ENCODE data around the gene SAC3D1. TPM values are rescaled to one million over a fixed set of nuclear protein-coding genes. Genes with fewer than 3 reads are reported as not detected.
"Not testable (repeated sequence)": the region's sequence is repeated elsewhere in the genome, so short reads cannot be mapped to it uniquely, and the experiment has no call there.

The SAC3D1 gene
- total RNA-seq, 1 experiment from 2014 or later: 8.6 TPM

GRCh38 chr11:65021509-65021908 is 19.5 kb upstream of the SAC3D1 start:
- DNase-seq (ENCODE audit: extremely low read depth, low read depth): no peak

GRCh38 chr11:65023502-65023901 is 17.5 kb upstream of the SAC3D1 start:
- DNase-seq (ENCODE audit: extremely low read depth, low read depth): not testable (repeated sequence)

- DNase-seq (ENCODE audit: extremely low read depth, low read depth): no peak
These were observed 14.2 kb upstream of the SAC3D1 start for GRCh38 chr11:65026810-65027209.

GRCh38 chr11:65027213-65028067 is 13.6 kb upstream of the SAC3D1 start, which contains the start of gene SNX15:
SNX15 (plus strand) TSS chr11:65027439; CDS start chr11:65027538, 99 bp downstream.
- peak; percentile 91 for DNase-seq (ENCODE audit: extremely low read depth, low read depth)

GRCh38 chr11:65032216-65032615 is 8.8 kb upstream of the SAC3D1 start:
- DNase-seq (ENCODE audit: extremely low read depth, low read depth): no peak

GRCh38 chr11:65034423-65034822 is 6.6 kb upstream of the SAC3D1 start:
- DNase-seq (ENCODE audit: extremely low read depth, low read depth): no peak

- DNase-seq (ENCODE audit: extremely low read depth, low read depth): no peak
These were observed 5.4 kb upstream of the SAC3D1 start for GRCh38 chr11:65035579-65035978.

GRCh38 chr11:65036931-65037330 is 4.1 kb upstream of the SAC3D1 start:
- no peak for DNase-seq (ENCODE audit: extremely low read depth, low read depth)

GRCh38 chr11:65040520-65040846 is 527 bp upstream of the SAC3D1 start:
- no peak for DNase-seq (ENCODE audit: extremely low read depth, low read depth)

- no peak for DNase-seq (ENCODE audit: extremely low read depth, low read depth)
These were observed 1.9 kb downstream of the SAC3D1 start for GRCh38 chr11:65042891-65043290.

- DNase-seq (ENCODE audit: extremely low read depth, low read depth): no peak
These were observed 3.0 kb downstream of the SAC3D1 start for GRCh38 chr11:65043881-65044501.

GRCh38 chr11:65045061-65045460 is 4.1 kb downstream of the SAC3D1 start:
- no peak for DNase-seq (ENCODE audit: extremely low read depth, low read depth)

GRCh38 chr11:65045728-65046127 is 4.7 kb downstream of the SAC3D1 start:
- no peak for DNase-seq (ENCODE audit: extremely low read depth, low read depth)

GRCh38 chr11:65047581-65048422 is 6.8 kb downstream of the SAC3D1 start:
- no peak for DNase-seq (ENCODE audit: extremely low read depth, low read depth)

- DNase-seq (ENCODE audit: extremely low read depth, low read depth): no peak
These were observed 10.4 kb downstream of the SAC3D1 start for GRCh38 chr11:65051398-65051858.

GRCh38 chr11:65053827-65054508 is 13.0 kb downstream of the SAC3D1 start:
- DNase-seq (ENCODE audit: extremely low read depth, low read depth): no peak

- no peak for DNase-seq (ENCODE audit: extremely low read depth, low read depth)
These were observed 14.5 kb downstream of the SAC3D1 start for GRCh38 chr11:65055538-65055937.

GRCh38 chr11:65056999-65057398 is 16.0 kb downstream of the SAC3D1 start:
- no peak for DNase-seq (ENCODE audit: extremely low read depth, low read depth)

GRCh38 chr11:65057526-65057925 is 16.5 kb downstream of the SAC3D1 start:
- DNase-seq (ENCODE audit: extremely low read depth, low read depth): no peak

- no peak for DNase-seq (ENCODE audit: extremely low read depth, low read depth)
These were observed 17.0 kb downstream of the SAC3D1 start for GRCh38 chr11:65058012-65058411.

Measured in NCI-H460 (cell line).